Kasumi-1 (cell line): ENCODE results near the gene PSMC5.
"Not testable (repeated sequence)": the region's sequence is repeated elsewhere in the genome, so short reads cannot be mapped to it uniquely, and the experiment has no call there.

Experiments used
- DNase-seq, 2 experiments: peaks; one replicate each; lab custom pipeline; 2025; lab: John Stamatoyannopoulos, UW

PSMC5 gene

DNA sequence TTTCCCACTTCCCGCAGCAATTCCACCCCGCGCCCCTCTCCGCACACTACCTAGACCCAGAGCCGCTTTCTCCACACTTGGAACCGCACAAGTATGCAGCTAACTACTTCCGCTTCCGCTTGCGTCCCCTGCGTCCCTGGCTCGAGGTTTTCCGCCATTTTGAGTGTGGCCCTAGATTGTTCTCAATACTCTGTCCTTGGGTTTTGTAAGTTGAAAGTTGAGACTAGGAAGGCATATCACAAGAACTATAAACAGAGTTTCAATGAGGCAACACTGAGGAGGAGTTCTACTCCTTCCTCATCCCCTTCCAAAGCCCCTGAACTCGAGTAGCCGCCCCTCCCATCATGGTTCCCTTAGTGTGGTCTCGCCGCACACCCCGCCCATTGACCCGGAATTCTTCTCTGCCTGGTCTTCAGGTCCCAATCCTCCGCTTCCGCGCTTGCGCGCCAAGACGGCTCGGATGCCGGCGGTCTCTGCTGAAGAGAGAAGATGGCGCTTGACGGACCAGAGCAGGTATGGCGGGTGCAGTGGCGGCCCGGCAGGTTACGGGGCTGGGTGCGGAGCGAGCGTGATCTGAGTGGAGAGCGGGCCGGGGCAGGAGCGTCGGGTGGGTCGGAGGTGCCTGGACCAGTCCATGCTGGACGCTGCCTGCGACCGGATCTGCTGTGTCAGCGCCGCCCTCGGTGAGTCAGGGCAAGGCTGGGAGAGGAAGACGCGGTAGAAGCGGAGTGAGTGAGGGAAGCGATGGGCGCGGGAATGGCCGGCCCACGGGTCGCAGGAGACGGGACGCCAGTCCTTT is at the start of gene PSMC5, which contains the start of gene FTSJ3:
Gene PSMC5 (plus strand): TSS at position 430 of the 799 bp plus-strand sequence. CDS start 60 bp downstream, at position 490.
Gene FTSJ3 (minus strand): TSS at position 662 of the 799 bp plus-strand sequence. CDS start 761 bp downstream, outside the sequence.
- DNase-seq, result peak; percentile 99

DNA sequence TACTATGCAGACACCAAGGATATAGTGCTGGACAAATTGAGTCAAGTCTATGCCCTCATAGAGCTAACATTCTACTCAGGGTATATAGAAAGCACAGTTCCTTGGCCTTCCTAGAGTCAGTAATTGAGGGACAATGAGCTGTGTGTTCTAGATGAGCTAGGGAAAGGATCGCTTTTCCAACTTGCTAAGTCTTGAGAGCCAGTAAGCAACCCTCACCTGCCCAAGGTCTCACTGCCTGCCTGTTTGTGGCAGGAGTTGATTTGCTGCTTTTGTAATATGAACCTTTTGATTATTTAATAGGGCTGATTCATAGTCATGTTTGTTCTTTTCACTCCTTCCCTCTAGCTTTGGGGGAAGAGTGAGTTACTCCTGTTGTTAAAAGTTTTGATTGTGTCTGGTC is 46.7 kb upstream of the PSMC5 start:
- no peak for DNase-seq

DNA sequence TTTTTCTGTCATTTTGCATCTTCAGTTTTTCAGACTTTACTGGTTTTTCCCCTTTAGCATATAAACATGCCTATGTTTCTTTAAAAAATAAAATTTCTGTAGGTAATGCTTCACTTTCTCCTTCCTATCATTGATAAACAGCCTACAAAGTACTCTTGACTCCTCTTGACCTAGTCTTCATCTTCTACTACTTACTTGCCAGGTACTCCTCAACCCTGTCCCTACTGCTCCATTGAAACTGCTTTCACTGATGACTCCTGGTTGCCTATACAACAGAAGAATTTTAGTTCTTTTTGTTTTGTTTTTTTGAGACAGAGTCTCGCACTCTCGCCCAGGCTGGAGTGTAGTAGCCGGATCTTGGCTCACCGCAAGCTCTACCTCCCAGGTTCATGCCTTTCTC is 46.3 kb upstream of the PSMC5 start:
- no peak for DNase-seq

DNA sequence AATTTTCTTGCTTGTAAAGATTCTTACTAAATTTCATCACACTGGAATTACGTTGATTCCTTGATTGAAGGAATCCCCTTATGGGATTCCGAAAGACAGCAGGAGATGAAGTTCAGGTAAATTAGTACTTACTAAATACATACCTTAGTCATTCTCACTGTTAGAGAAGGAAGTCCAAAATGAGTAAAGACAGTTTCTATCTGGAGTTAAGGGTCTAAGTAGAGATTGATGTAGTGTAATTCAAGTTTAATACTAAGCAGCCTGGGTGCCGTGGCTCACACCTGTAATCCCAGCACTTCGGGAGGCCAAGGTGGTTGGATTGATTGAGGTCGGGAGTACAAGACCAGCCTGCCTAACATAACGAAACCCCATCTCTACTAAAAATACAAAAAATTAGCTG is 43.7 kb upstream of the PSMC5 start:
- DNase-seq, result no peak

DNA sequence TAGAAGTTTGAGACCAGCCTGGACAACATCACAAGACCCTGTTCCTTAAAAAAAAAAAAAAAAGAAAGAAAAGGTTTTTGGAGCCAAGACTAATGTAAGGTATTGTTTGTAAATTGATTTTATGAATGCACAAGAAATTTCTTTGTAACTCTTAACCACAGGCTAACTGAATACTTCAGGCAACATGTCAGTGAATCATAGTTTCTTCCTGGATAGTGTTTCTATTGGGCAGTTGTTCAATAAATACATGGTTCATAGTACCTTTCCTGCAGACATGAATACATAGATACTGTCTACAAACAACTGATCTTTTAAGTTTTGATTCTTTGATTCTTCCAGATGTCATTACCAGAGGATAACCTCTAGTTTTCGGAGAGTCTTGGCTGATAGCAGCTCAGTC is 41.7 kb upstream of the PSMC5 start:
- no peak for DNase-seq

DNA sequence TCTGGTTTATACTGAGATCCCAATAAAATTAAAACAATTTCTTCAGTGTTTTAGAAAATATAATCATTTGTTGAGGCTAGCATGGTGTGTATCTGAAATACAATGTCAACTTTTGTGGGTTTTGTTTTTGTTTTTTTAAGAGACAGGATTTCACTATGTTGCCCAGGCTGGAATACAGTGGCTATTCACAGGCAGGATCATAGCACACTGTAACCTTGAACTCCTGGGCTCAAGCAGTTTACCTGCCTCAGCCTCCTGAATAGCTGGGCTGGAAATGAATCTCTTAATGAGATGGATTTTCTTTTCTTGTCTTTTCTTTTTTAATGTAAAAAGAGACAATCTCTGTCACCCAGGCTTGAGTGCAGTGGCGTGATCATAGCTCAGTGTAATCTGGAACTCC is 41.1 kb upstream of the PSMC5 start:
- no peak for DNase-seq

DNA sequence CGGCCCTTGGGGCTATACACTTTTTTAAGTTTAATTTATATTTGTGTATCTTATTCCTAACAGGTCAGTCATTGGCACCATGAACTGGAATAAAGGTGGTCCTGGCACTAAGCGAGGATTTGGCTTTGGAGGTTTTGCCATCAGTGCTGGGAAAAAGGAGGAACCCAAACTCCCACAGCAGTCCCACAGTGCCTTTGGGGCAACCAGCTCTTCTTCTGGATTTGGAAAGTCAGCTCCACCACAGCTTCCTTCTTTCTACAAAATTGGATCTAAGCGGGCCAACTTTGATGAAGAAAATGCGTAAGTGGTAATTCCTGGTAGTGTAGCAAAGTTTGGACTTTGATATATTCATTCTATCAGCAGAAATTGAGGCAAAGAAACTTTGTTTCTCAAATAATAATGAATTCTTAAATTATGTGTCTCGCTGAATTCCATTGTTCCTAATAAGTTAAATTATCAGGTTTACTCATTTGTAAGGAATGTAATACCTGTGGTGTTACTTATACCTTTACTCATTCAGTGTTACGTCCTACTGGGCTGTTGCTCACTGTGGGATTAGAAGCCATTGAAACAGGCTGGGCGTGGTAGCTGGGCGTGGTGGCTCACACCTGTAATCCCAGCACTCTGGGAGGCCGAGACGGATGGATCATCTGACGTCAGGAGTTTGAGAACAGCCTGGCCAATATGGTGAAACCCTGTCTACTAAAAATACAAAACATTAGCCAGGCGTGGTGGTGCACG is 40.1 kb upstream of the PSMC5 start:
- DNase-seq, result peak in 1 of 2 experiments; percentile 22

DNA sequence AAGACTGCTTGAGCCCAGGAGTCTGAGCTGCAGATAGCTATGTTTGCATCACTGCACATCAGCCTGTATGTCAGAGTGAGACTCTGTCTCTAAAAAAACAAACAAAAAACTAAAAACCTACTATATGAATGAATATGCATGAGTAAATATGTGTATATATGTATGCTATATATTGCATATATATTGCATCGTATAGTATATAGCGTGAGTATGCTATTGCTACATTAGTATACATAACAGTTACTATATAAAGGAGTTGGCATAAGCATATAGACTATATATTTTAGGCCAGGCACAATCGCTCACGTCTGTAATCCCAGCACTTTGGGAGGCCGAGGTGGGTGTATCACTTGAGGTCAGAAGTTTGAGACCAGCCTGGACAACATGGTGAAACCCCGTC is 37.2 kb upstream of the PSMC5 start:
- no peak for DNase-seq

DNA sequence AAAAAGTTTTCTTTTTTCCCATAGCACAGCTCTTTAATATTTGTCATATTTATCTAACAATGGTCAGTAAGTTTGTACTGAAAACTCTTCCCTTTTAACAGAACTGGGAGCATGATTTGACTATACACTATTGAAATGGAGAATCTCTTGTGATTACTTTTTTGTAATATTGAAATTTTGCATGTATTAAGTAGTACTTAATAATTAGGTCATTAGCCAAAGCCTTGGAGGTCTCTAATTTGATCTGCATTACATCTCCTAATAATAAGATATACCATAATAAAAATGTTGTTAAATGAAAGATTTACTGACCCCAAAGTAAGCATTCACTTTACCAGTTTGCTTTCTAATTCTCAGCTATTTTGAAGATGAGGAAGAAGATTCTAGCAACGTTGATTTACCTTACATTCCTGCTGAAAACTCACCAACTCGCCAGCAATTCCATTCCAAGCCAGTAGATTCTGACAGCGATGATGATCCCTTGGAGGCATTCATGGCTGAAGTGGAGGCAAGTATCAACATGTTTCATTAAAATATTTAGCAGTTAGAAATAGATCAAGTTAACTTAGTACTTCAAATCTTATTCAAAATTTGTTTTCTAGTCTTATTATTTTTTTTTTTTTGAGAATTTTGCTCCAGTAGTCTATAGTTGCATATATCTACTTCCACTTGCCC is 35.0 kb upstream of the PSMC5 start:
- DNase-seq, result no peak

DNA sequence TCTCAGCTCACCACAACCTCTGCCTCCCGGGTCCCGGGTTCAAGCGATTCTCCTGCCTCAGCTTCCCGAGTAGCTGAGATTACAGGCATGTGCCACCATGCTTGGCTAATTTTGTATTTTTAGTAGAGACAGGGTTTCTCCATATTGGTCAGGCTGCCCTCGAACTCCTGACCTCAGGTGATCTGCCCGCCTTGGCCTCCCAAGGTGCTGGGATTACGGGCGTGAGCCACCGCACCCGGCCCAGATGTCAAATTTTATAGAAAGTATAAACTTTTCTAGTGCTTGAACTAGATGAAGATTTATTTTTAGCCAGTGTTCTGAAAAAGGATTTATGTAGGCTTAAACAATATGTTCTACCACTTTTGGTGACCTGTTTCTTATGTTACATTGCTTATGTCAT is 30.9 kb upstream of the PSMC5 start:
- DNase-seq, result not testable (repeated sequence)

DNA sequence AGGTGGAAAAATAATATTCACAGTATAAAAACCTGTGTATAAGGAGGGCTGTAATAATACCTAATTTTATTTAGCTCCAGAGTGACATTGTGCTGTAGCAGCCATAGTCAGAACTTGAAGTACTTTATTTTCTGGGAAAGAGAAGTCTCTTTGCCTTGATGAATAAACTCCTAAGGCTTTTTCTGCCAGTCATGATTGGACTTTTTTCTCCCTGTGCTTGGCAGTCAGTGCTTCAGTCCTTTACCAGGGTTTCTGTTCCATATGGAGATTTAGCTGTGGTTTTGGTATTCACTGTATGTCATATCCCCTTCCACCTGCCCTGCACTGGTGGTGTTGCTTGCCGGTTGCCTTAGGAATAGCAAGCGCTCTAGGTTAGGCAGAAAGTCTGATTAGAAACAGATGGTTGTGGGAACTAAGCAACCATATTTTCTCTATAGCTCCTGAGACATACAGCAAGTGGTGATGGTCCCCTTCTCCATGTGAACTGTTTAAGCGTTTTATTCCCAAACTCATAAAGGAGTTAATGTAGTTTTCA is 28.6 kb upstream of the PSMC5 start:
- no peak for DNase-seq

DNA sequence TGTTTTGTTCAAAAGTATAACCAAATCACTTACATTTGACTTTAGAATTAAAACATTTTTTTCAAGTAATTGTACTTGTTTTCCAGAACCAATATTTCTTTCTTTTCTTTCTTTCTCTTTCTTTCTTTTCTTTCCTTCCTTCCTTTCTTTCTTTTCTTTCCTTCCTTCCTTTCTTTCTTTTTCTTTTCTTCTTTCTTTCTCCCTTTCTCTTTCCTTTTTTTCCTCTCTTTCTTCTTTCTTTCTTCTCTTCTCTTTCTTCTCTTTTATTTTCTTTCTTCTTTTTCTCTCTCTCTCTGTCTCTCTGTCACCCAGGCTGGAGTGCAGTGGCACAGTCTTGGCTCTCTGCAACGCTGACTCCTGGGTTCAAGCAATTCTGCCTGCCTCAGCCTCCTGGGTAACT is 26.4 kb upstream of the PSMC5 start:
- no peak for DNase-seq

DNA sequence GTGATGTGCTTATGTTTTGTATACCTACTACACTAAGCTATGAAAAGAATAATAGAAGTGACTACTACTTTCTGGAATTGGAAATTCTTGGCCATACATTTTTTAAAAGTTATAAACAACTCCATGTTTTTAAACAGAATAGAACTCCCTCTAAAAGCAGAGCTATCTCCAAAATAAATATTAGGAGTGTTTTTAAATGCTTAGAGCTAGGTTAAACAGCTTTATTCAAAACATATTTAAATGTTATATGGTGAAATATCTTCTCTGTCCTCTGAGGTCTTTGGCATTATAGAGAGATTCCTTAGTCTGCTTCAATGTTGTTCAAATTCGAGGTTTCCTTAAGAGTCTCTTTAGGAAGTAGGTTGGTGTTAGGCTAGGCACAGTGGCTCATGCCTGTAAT is 22.9 kb upstream of the PSMC5 start:
- no peak for DNase-seq

DNA sequence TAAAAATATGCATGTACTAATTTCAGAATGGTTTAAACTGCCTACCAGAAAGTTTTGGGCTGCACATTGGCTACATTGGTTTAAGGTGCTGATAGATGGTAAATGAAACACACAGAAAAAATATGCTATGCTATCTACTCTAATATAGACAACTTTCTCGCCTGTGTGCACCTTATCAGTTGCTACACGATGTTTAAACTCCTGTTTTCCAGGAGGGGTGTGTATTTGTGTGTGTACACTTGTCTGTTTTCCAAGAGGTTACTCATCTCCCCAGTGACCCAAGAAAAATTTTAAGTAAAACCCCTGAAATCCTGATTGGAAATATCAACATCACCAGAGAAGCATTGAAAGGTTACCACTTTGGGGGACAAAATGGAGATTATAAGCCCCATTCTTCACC is 21.6 kb upstream of the PSMC5 start:
- no peak for DNase-seq

DNA sequence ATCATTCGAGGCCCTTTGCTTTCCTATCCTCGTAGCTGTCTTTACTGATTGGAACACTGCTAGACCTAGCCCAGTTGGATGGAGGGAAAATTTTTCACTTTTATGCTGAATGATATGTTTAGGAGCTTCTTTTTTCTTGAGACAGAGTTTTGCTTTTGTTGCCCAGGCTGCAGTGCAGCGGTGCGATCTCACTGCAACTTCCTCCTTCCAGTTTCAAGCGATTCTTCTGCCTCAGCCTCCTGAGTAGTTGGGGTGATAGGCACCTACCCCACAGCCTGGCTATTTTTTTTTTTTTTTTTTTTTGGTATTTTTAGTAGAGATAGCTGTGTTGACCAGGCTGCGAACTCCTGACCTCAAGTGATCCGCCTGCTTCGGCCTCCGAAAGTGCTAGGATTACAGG is 17.3 kb upstream of the PSMC5 start:
- peak in 1 of 2 experiments; percentile 32 for DNase-seq

DNA sequence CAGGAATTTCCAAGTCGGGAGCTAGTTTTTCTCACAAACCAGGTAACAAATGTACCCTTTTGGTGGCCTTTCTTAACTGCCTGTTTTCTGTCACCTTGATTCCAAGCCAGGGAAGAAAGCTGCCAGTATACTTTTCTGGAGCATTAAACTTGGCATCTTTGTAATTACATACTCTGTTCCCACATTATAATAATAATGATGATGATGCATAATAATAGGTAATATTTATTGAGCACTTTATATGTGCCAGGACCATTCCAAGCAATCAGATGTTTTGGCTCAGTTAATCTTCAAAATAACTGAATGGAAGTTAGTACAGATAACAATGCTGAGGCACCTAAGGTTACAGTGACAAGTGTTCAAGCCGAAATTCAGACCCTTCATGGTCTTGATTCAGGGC is 11.1 kb upstream of the PSMC5 start:
- DNase-seq, result no peak

DNA sequence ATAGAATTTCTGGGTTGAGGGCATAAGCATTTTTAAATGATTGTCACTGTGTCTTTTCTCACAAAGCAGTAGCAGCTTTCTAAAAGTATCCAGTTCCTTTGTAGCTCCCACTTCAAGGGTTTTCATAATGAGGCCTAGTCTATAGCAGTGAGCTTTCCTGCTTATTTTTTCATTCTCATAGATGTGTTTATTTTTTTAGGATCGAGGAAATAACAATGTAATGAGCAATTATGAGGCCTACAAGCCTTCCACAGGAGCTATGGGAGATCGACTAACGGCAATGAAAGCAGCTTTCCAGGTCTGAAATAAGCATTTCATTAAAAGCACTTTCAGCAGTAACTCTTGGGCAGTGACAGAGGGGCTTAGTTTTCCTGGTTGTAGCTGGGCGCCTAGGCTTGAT is 10.6 kb upstream of the PSMC5 start:
- DNase-seq, result no peak

DNA sequence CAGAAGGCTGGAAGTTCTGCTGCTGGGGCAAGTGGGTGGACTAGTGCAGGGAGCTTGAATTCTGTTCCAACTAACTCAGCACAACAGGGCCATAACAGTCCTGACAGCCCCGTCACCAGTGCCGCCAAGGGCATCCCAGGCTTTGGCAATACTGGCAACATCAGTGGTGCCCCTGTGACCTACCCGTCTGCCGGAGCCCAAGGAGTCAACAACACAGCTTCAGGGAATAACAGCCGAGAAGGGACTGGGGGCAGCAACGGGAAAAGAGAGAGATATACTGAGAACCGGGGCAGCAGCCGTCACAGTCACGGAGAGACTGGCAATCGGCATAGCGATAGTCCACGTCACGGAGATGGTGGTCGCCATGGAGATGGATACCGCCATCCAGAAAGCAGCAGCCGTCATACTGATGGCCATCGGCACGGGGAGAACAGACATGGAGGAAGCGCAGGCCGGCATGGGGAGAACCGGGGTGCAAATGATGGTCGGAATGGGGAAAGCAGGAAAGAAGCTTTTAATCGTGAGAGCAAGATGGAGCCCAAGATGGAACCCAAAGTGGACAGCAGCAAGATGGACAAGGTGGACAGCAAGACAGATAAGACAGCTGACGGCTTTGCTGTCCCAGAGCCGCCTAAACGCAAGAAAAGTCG is 9.4 kb upstream of the PSMC5 start:
- DNase-seq, result no peak

DNA sequence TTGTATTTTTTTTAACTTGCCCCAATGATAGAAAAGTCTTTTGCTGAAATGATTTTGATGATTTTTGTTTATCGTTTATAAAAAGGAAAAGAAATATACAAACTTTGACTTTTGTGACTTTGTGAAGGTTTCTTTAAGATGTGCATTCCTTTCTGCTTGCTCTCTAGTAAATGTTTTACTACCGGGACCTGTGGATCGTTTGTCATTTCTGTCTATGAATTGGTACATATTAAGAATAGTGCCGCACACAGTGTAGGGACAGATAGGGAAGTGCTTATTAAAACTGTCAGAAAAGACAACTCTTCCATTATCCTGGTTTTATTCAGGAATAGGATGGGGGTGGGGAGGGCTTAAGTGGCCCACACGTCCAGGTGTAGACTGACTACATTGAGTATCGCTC is 8.1 kb upstream of the PSMC5 start:
- DNase-seq, result no peak

DNA sequence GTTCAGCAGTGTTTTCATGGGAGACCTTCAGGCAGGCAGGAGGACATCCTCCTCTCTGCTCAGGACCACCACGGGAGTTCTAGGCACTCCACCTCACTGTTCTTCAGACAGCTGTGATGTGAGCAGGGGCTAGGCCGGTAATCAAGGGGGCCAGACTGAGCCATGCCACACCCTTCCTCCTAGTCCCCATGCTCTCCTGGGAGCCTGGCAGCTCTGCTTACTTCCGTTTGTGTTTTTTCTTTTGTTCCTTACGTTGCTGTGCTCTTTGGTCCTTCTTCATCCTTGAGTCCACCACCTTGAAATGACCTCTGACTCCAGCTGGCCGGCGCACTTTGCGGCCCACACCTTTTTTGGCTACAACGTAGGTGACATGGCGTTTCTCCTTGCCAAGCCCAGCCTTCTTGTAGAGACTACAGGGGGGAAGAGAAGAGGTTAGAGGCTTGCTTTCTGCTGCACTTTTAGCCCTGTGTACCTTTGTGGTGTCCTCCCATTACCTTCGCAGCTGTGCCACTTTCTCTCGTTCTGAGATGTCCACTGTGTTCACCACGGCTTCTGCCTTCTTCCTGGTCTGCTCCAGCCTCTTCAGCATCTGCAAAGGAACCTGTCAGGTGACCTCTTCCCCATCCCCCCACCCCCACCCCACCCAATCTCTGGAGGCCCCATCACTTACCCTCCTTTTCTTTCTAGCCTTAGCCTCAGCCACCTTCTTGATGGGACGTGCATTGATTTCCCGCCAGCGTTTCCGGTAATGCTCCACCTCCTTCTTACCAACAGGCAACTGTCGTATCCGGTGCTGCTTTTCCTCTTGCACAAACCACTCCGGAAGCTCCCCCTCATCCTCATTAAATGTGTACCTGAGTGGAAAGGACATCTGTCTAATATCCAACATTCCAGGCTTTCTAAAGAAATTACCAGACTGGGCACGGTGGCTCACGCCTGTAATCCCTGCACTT is 7.4 kb upstream of the PSMC5 start:
- DNase-seq, result peak; percentile 73 to 76
